ENCODE measurements around the gene C20orf141.

C20orf141 gene

GRCh38 chr20:2816583-2817340 is 2.0 kb downstream of the C20orf141 start:
- no peak for TF ChIP-seq POLR2AphosphoS5 (IDR thresholded peaks at IDR 0.05; ENCODE audit: low read depth)
- TF ChIP-seq SPI1 (IDR thresholded peaks at IDR 0.05; ENCODE audit: borderline replicate concordance, low read depth), result no peak
- TF ChIP-seq GABPA (IDR thresholded peaks at IDR 0.05; ENCODE audit: low read depth), result no peak
- TF ChIP-seq REST (IDR thresholded peaks at IDR 0.05; ENCODE audit: insufficient replicate concordance, low read depth), result no peak
- Histone ChIP-seq H3K4me3 (replicated peaks; ENCODE audit: insufficient read depth, low read length) (no peak overlapping the region), H3K27me3 (ENCODE audit: insufficient read depth, poor library complexity, severe bottlenecking) (peaks cover 3% of the 10 kb centered on the region), H3K27ac (replicated peaks) (no peak overlapping the region)
- DNase-seq (ENCODE audit: low read depth in 1 of 2, low spot score in 1 of 2), result no peak

- DNase-seq (ENCODE audit: low read depth in 1 of 2, low spot score in 1 of 2), result no peak
- no peak overlapping the region for H3K27ac ChIP-seq (replicated peaks)
- H3K4me3 ChIP-seq (replicated peaks; ENCODE audit: insufficient read depth, low read length), result no peak overlapping the region
- peaks cover 5% of the 10 kb centered on the region for H3K27me3 ChIP-seq (ENCODE audit: insufficient read depth, poor library complexity, severe bottlenecking)
- no peak for TF ChIP-seq CTCF (IDR thresholded peaks at IDR 0.05; ENCODE audit: insufficient read depth, low read length)
- TF ChIP-seq SPI1 (IDR thresholded peaks at IDR 0.05; ENCODE audit: borderline replicate concordance, low read depth), result no peak
- no peak for TF ChIP-seq POLR2AphosphoS5 (IDR thresholded peaks at IDR 0.05; ENCODE audit: low read depth)
- TF ChIP-seq REST (IDR thresholded peaks at IDR 0.05; ENCODE audit: insufficient replicate concordance, low read depth), result no peak
- no peak for TF ChIP-seq GABPA (IDR thresholded peaks at IDR 0.05; ENCODE audit: low read depth)
Measured at GRCh38 chr20:2817341-2817726, 2.5 kb downstream of the C20orf141 start.

GRCh38 chr20:2817891-2818595 is 3.3 kb downstream of the C20orf141 start:
- H3K4me3 ChIP-seq (replicated peaks; ENCODE audit: insufficient read depth, low read length), result no peak overlapping the region
- peaks cover 5% of the 10 kb centered on the region for H3K27me3 ChIP-seq (ENCODE audit: insufficient read depth, poor library complexity, severe bottlenecking)
- H3K27ac ChIP-seq (replicated peaks), result no peak overlapping the region
- no peak for TF ChIP-seq GABPA (IDR thresholded peaks at IDR 0.05; ENCODE audit: low read depth)
- no peak for TF ChIP-seq CTCF (IDR thresholded peaks at IDR 0.05; ENCODE audit: insufficient read depth, low read length)
- no peak for TF ChIP-seq SPI1 (IDR thresholded peaks at IDR 0.05; ENCODE audit: borderline replicate concordance, low read depth)
- TF ChIP-seq REST (IDR thresholded peaks at IDR 0.05; ENCODE audit: insufficient replicate concordance, low read depth), result no peak
- TF ChIP-seq POLR2AphosphoS5 (IDR thresholded peaks at IDR 0.05; ENCODE audit: low read depth), result no peak
- no peak for DNase-seq (ENCODE audit: low read depth in 1 of 2, low spot score in 1 of 2)

Data from HL-60 (cell line).